HG03558 (cell line): ENCODE results near the gene MYRF.

Experiments used
- ATAC-seq: cut with Tn5 transposase; IDR thresholded peaks from one replicate; pipeline ENCODE4 v1.9.1; 2021; ENCODE audit warnings: moderate number of reproducible peaks; ENCODE audit not compliant: unreplicated experiment; ENCODE audit errors: extremely low read depth

Gene MYRF

GRCh38 chr11:61737636-61738386 lies 14.6 kb upstream of the MYRF start:
- ATAC-seq = no peak

GRCh38 chr11:61738776-61739175 lies 13.7 kb upstream of the MYRF start:
- no peak for ATAC-seq

- no peak for ATAC-seq
Observed at GRCh38 chr11:61739413-61739812, 13.0 kb upstream of the MYRF start.

- no peak for ATAC-seq
Observed at GRCh38 chr11:61739966-61740365, 12.5 kb upstream of the MYRF start.

- no peak for ATAC-seq
Observed at GRCh38 chr11:61742391-61742790, 10.0 kb upstream of the MYRF start.

GRCh38 chr11:61743486-61744095 lies 8.8 kb upstream of the MYRF start:
- ATAC-seq = no peak

- no peak for ATAC-seq
Observed at GRCh38 chr11:61744181-61744580, 8.3 kb upstream of the MYRF start.

- no peak for ATAC-seq
Observed at GRCh38 chr11:61744609-61745156, 7.8 kb upstream of the MYRF start.

GRCh38 chr11:61745781-61746441 lies 6.5 kb upstream of the MYRF start:
- ATAC-seq = no peak

- ATAC-seq = no peak
Observed at GRCh38 chr11:61746442-61747191, 5.8 kb upstream of the MYRF start.

- no peak for ATAC-seq
Observed at GRCh38 chr11:61747192-61747966, 5.1 kb upstream of the MYRF start.

GRCh38 chr11:61747967-61748285 lies 4.5 kb upstream of the MYRF start:
- ATAC-seq = no peak

- no peak for ATAC-seq
Observed at GRCh38 chr11:61749591-61750217, 2.7 kb upstream of the MYRF start.

GRCh38 chr11:61750631-61751273 lies 1.7 kb upstream of the MYRF start:
- ATAC-seq = no peak

GRCh38 chr11:61751384-61751783 lies 1.1 kb upstream of the MYRF start:
- no peak for ATAC-seq

GRCh38 chr11:61752925-61753521 lies 587 bp downstream of the MYRF start:
- ATAC-seq = no peak

GRCh38 chr11:61753672-61754071 lies 1.2 kb downstream of the MYRF start:
- ATAC-seq = no peak
